NCI-H2171 (cell line): ENCODE measurements around the gene BMP3.

Experiments
- DNase-seq: peaks from one replicate; lab custom pipeline; 2025; lab: John Stamatoyannopoulos, UW

The BMP3 gene

GRCh38 chr4:81042578-81043365 is 12.3 kb downstream of the BMP3 start:
- DNase-seq, result no peak

GRCh38 chr4:81049330-81049729 is 18.8 kb downstream of the BMP3 start:
- DNase-seq, result no peak

GRCh38 chr4:81049907-81050306 is 19.4 kb downstream of the BMP3 start:
- no peak for DNase-seq

GRCh38 chr4:81052119-81053068 is 21.9 kb downstream of the BMP3 start:
- DNase-seq, result no peak

- DNase-seq, result no peak
Observed at GRCh38 chr4:81058621-81059020, 28.1 kb downstream of the BMP3 start.

- no peak for DNase-seq
Observed at GRCh38 chr4:81060587-81061343, 30.3 kb downstream of the BMP3 start.

GRCh38 chr4:81061344-81061730 is 30.8 kb downstream of the BMP3 start:
- DNase-seq, result no peak

- DNase-seq, result no peak
Observed at GRCh38 chr4:81062001-81062400, 31.5 kb downstream of the BMP3 start.

GRCh38 chr4:81065446-81065845 is 34.9 kb downstream of the BMP3 start:
- no peak for DNase-seq

GRCh38 chr4:81069706-81070331 is 39.3 kb downstream of the BMP3 start:
- DNase-seq, result peak; percentile 28

- no peak for DNase-seq
Observed at GRCh38 chr4:81071013-81071412, 40.5 kb downstream of the BMP3 start.

GRCh38 chr4:81081156-81081555 is 50.6 kb downstream of the BMP3 start:
- no peak for DNase-seq

GRCh38 chr4:81084029-81084428 is 53.5 kb downstream of the BMP3 start:
- DNase-seq, result no peak

- DNase-seq, result no peak
Observed at GRCh38 chr4:81084634-81085033, 54.1 kb downstream of the BMP3 start.

GRCh38 chr4:81085291-81085690 is 54.8 kb downstream of the BMP3 start:
- DNase-seq, result no peak

GRCh38 chr4:81085979-81086378 is 55.5 kb downstream of the BMP3 start:
- DNase-seq, result no peak

- DNase-seq, result no peak
Observed at GRCh38 chr4:81093720-81094401, 63.4 kb downstream of the BMP3 start.

GRCh38 chr4:81095389-81095788 is 64.9 kb downstream of the BMP3 start:
- DNase-seq, result no peak

- no peak for DNase-seq
Observed at GRCh38 chr4:81096566-81096965, 66.1 kb downstream of the BMP3 start.

GRCh38 chr4:81102107-81102506 is 71.6 kb downstream of the BMP3 start:
- DNase-seq, result no peak

- no peak for DNase-seq
Observed at GRCh38 chr4:81106150-81106549, 75.6 kb downstream of the BMP3 start.
